Measurements from ENCODE around the gene BRMS1.
A peak's percentile ranks its signal among the peaks of the same experiment; 100 is the strongest.

BRMS1 gene

GRCh38 chr11:66336234-66337102 is 8.4 kb downstream of the BRMS1 start, which contains the start of gene RIN1:
RIN1 (minus strand) TSS chr11:66336434; CDS start chr11:66336402, 32 bp downstream.
- FAIRE-seq: peak; percentile 92

DNA sequence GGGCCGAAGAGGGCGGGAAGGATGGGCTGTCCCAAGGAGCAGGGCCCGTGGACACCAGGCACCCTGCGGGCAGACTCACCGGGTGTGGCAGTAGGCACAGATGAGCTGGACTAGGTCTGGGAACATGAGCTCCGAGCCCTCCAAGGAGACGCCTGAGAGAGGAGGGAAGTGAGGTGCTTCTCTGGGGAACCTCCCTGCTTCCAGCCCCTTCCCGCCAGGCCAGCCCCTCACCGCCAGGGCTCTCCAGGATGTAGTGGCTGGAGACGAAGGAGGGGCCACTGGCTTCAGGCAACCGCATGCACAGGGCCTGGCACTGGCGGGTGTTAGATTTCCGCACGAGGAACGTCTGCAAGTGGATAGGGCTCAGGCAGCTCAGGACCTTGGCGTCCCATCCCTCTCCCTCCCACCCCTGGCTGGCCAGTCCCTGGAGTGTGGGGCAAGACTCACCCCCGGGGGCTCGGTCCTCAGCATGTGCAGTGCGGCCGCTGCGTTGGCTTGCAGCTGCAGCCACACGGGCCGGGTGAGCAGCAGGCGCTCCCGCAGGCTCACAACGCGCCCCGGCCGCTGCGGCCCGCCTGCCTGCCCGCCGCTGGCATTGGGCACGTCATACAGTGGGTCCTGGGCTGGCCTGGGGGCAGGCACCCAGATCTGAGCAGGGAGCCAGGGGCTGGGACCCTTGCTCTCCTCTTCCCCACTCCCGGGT is 9.2 kb downstream of the BRMS1 start:
- no peak for FAIRE-seq

DNA sequence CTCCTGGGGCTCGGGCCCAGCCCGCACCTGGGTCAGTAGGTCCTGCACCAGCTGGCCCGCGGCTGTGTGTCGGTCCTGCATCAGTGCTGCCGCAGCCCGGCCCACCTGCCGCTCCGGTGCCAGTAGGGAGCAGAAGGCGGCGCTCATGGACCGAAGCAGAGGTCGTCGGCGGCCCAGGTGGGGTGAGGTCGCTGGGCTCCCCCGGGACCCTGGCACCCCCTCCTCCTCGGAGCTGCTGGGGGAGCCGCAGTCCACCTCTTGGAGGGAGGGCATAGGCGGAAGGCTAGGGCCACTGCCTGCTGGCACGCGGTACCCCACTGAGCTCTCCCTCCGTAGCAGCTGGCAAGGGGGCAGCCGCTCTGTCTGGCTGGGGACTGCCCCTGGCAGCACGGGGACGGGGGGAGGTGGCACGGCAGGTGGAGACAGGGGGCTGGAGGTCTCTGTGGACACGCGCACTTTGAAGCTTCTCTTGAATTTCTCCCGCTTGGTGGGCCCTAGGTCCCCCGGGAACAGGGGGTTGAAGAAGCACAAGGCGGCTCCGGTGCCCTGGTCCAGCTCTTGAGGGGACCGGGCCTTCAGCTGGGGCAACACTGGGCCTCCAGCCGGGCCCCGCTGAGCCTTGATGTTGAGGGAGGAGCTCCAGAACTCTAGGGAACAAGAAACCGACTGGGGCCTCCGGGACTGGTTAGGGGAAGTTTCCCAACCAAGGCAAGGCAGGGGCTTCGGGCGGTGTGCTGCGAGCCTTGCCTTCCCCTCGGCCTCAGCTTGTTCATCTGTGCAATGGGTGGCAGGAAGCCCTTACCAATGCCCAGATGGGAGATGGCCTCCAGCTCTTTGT is 10.1 kb downstream of the BRMS1 start:
- FAIRE-seq: no peak

DNA sequence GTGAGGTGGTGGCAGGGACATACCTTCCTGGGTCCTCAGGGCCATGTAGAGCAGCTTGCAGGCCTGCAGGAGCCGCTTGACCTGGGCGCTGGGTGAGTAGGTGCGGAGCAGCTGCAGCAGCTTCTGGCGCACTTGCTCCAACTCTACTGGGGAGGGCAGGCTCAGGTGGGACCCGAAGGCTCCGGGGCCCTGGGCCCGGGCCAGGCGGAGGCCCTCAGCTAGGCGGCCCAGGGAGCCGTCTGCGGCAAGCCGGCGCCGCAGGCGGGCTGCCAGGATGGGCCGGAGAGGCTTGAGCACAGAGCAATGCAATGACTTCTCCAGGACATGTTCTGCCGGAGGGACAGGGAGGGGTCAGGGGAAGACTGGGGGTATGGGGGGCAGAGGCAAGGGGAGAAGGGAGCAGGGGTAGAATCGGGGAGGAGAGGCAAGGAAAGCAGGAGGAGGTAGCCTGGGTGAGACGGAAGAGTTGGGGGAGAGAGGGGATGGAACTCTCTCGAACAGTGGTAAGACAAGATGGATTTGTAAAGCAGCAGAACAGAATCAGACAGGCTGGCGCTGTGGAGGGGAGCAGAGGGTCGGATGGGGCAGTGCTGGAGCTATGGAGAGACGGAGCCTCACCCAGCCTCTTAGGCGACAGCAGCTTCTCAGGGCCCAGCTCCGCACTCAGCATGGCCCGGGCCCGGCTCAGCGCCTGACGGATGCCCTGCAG is 10.9 kb downstream of the BRMS1 start:
- no peak for FAIRE-seq

DNA sequence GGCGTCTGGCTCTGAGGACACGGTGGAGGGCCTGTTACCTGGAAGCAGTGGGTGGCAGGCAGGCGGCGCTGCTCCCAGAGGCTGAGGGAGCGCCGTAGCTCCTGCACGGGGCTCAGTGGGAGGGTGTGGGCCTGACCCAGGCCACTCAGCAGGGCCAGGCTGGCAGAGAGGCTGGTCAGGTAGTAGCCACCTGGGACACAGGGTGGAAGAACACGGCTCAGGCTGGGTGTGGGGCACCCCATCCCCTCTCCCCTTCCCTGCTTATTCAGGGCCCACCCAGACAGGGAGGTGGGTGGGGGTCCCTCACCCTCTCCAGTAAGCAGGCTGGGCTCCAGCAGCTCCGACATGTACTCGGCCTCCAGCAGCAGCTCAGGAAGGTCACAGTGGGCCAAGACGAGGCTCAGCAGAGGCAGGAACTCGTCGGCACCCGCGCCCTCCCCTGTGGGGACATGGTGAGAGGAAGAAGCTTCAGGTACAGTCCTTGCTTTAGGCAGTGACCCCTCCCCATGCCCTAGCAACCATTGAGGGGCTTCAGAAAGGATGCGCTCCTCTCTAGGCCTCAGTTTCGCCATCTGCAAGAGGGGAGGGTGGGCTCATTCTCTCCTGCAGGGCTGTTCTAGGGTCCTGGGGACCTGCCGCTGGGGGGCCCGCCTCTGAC is 11.6 kb downstream of the BRMS1 start:
- no peak for FAIRE-seq

GRCh38 chr11:66332371-66333219 is 12.3 kb downstream of the BRMS1 start:
- no peak for FAIRE-seq

DNA sequence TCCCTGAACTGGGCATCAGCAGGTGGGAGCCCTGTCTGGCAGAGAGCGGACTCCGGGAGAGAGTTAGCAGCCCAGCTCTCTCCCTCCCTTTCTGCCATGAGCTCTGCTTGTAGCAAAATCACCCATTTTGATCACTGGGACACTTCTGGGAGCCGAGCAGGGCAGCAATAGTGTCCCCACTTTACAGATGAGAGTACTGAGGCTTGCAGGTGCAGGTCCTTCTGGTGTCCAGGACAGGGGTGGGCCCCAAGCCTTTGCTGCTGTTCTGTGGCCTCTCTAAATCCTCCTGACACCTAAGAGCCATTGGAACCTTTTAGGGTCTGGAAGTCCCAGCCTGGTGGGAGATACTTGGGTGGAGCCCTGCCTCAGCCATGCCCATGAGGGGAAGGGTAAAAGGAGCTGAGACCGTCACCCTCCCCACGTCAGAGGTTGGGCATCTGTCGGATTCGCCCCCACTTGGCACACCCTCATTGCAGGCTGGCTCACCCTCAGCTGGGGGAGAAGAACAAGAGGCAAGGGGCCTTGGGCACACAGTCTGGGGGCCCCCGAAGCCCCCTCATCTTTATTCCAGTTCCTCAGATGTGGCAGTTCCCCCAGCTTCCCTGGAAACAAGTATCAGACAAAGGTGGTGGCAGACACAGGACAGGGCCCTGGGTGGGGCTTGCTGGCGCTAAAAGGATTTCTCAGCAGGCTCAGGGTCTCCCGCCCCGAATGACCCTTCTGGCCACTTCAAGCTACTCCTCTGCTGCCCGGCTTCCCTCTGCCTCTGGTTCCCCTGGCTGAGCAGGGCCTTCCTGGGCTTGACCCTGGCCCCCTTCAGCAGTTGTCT is 13.1 kb downstream of the BRMS1 start:
- FAIRE-seq: no peak

DNA sequence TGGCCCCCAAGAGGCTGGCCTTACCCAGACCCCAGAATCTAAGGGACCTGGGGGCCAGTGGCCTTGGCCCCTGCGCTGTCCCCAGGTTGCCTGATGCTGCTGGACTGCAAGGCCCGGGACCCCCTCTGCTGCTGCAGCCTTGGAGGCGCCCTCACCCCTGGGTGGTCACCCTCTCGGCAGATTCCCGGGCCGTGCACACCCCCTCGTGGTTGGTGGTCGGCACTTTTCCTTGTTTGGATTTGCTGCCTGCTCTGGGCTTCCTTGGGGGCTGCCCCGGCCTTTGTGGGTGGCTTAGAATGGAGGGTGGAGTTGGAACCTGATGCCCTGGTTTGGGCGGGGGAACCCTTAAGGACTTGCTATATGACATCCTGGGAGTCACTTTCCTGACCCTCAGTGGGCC is 14.0 kb downstream of the BRMS1 start:
- no peak for FAIRE-seq

GRCh38 chr11:66329165-66329673 is 15.7 kb downstream of the BRMS1 start:
- FAIRE-seq: no peak

DNA sequence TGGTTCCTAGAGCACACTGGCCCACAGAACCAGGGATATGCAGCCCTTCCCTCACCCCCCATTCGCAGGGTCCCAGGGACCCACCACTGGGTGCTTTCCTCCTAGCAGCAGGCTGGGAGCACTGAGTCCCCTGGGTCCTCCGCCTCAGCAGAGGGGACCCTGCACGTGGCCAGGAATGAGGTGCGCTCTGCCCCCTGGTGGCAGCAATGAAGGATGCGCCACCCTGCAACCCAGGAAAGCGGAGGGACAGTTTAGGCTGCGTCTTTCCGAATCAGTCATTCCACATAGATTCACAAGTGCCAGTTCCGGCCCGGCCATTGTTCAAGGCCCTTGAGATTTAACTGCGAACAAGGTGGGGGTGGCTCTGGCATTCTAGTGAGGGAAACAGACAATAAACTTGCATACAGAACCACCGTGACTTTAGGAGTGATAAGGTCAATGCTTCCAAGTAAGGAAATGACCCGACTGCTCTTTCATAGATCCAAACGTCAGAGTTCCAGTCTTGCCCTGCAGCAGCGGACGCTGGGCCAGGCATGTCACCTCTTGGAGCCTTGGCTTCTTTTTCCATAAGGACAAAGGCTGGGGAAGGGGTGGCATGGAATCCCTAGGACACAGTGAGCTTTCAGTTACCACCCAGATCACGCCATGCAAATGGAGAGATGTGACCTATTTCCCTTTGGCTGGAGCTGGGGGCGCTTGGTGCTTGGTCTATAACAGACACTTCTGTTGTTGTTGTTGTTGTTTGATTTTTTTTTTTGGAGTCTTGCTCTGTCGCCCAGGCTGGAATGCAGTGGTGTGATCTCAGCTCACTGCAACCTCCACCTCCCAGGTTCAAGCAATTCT is 16.4 kb downstream of the BRMS1 start:
- no peak for FAIRE-seq

DNA sequence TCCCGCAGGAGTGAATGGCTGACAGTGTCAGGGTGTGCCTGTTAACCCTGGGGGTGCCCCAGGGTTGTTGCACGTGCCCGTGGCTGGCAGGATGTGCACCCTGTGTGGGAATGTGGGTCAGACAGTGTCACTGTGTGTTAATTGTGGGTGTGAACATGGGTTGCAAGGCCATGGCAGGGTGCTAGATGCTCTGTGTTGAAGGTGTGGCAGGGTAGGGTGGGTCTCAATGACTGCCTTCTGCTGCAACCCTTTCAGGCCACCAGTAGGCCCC is 16.9 kb downstream of the BRMS1 start:
- FAIRE-seq: no peak

GRCh38 chr11:66327171-66328030 is 17.5 kb downstream of the BRMS1 start:
- FAIRE-seq: no peak

DNA sequence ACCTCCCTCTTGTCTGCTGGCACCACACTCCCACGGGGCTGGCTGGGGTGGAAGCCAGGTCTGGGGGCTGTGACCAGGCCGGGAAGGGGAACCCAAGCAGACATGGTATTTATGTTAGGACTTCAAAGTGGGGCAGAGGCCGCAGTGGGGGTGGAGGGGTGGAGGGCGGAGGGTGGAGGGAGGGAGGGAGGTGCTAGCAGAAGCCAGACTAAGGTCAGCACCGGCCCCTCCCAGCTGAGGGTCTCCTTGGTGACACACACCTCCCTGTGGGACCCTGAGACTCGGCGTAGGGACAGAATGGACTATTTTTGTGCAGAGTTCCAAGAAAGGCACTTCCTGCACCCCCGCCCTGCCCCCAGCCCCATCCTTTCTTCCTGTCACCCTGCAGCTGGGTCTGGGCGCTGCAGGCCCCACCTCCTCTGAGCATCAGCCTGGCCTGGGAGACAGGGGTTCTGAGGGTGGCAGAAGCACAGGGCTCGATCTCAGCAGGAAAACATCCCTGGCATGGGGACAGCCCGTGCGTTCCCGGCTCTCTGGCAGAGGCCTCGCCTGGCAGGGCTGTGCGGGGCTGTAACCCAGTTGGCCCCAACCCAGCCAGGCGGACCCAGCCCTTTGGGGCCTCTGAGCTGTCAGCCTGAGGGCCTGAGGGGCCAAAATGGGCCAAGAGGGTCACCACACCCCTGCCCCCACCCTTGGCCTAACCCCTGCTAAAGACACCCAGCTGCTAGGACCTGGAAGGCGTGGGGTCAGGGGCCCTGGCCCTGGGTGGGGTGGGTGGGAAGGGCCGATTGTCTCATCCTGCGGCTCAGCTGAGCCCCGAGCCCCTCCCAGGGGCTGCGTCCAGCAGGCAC is 18.4 kb downstream of the BRMS1 start:
- FAIRE-seq: no peak

DNA sequence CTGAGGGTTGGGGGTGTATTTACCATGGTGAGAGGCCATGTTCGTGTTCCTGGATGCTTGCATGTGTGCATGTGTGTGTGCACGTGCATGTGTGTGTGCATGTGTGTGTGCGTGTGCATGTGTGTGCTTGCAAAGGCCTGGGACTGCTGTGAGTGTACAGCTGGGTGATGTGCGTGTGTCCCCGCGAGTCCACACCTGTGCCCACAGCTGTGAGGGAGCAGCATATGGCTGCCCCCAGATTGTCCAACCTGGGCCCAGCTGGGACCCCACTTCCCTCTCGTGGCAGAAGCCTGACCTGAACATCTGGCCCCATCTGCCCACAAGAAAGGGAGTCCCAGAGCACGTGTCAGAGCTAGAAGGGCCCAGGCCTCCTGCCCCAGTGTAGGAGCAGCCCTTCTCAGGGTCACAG is 19.6 kb downstream of the BRMS1 start:
- FAIRE-seq: no peak

- no peak for FAIRE-seq
These were observed 20.2 kb downstream of the BRMS1 start for GRCh38 chr11:66324664-66325063.

GRCh38 chr11:66323684-66324083 is 21.2 kb downstream of the BRMS1 start:
- FAIRE-seq: no peak

DNA sequence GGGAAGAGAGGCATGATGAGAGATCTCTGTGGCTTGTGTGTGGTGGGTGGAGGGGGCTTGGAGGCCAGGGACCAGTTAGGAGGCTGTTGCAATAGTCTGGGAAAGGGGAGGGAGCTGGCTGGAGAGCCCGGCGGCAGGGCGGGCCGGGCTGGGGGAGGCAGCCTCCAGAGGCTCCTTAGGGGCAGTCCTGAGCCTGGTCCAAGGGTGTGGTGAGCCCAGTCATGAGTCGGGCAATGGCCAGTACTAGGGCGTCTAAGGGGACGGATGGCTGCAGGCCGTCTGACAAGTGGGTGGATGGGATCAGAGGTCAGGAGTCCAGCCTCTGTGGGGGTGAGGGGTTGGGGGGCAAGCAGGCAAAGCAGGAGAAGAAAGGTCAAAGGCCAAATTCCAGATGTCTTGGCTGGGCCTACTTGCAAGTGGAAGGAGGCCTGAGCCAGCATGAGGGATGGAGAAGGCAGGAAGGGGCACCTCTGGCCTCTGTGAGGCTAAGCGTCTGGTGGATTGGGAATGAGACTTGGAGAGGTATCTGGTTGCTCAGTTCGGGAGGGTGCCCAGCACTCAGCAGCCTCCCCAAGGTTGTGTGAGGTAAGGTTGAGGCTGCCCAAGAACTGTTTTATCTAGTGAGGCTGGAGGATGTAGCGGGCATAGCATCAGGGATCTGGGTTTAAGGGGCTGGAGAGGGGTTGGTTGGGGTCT is 22.0 kb downstream of the BRMS1 start:
- FAIRE-seq: no peak

Data from A204.1 (cell line).